Measurements from ENCODE around the gene HDAC4.

The HDAC4 gene

DNA sequence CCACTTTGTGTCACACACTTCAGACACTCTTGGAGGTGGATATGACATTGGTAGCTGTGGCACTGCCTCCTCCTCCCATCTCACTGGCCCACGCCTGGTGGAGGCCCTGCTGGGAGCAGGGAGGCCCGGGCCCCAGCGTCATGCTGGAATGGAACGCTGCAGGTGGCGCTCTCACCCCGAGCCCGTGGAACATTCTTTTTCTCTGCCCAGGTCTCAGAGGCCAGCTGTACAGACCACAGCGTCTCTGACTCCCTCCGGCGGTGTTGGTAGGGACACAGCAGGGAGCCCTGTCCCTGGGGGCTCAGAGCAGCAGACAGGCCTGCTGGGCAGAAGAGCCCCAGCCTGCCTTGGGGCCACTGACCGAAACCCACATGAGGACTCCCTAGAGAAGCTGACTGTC lies 334.9 kb downstream of the HDAC4 start:
- DNase-seq (ENCODE audit: low read depth in 1 of 2, low spot score in 1 of 2): no peak
- TF ChIP-seq JUND (IDR thresholded peaks at IDR 0.05; ENCODE audit: low read depth): no peak
- in situ Hi-C loops (cut with HindIII; ENCODE audit: low pct_unique_long_range_greater_than_20kb, low sequenced_read_pairs): no loop called here

DNA sequence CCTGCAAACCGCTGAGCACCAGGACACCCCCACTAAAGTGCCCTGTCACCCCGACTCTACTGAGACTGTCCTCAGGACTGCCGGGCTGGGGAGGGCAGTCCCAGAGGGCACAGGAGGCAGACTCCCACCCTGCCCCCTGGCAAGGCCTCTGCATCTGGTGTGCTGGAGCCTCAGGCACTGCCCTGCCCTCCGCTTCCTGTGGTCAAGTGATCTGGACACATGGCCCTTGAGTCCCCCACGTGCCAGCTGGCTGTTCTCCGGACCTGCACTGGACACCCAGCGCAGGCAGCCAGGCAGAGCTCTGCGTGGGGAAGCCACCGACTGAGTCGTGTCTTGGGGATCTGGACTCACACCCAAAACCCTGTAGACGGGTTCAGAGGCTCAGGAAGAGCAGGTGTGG lies 335.3 kb downstream of the HDAC4 start:
- TF ChIP-seq JUND (IDR thresholded peaks at IDR 0.05; ENCODE audit: low read depth): no peak
- DNase-seq (ENCODE audit: low read depth in 1 of 2, low spot score in 1 of 2): no peak
- in situ Hi-C loops (cut with HindIII; ENCODE audit: low pct_unique_long_range_greater_than_20kb, low sequenced_read_pairs): no loop called here

DNA sequence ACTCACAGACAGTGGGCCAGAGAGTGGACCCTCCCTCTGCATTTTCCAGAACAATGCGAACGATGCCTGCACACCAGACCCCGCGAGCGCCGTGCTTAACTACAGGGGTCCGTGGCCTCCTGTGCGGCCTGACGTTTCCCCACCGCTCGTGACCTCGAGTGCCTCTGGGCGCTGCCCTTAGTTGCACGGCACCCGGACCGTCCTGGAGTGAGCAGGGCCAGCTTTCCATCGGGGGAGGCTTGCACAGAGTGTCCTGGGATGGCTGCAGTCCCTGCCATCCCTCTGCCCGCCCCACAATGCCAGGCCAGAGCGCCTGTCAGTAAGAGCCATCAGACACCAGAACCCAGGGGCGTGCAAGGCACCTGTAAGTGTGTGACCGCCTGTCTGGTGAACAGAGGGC lies 335.9 kb downstream of the HDAC4 start:
- no peak for DNase-seq (ENCODE audit: low read depth in 1 of 2, low spot score in 1 of 2)
- in situ Hi-C loops (cut with HindIII; ENCODE audit: low pct_unique_long_range_greater_than_20kb, low sequenced_read_pairs): no loop called here
- TF ChIP-seq JUND (IDR thresholded peaks at IDR 0.05; ENCODE audit: low read depth): no peak

GRCh38 chr2:239064253-239064652 lies 336.6 kb downstream of the HDAC4 start:
- no peak for DNase-seq (ENCODE audit: low read depth in 1 of 2, low spot score in 1 of 2)
- TF ChIP-seq JUND (IDR thresholded peaks at IDR 0.05; ENCODE audit: low read depth): no peak
- in situ Hi-C loops (cut with HindIII; ENCODE audit: low pct_unique_long_range_greater_than_20kb, low sequenced_read_pairs): no loop called here

DNA sequence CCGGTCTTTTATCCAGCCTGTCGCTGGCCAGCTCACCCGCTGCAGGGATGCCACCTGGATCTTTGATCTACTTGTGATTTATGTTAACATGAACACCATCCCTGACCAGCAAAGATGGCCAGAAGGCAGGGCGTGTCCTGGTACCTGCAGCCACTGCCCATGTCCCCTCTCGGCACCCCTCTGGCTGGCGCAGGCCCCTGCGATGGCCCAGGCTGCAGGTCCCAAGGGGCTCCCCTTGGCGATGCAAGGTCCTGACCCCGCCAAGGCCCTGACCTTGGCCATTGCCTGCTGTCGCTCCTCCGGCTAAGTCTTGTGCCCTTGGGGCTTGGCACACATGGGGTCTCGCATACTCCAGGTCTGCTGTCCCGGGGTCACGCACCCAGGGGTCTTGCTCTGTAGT lies 338.1 kb downstream of the HDAC4 start:
- in situ Hi-C loops (cut with HindIII; ENCODE audit: low pct_unique_long_range_greater_than_20kb, low sequenced_read_pairs): no loop called here
- TF ChIP-seq JUND (IDR thresholded peaks at IDR 0.05; ENCODE audit: low read depth): no peak
- DNase-seq (ENCODE audit: low read depth in 1 of 2, low spot score in 1 of 2): no peak

- no peak for TF ChIP-seq JUND (IDR thresholded peaks at IDR 0.05; ENCODE audit: low read depth)
- no peak for DNase-seq (ENCODE audit: low read depth in 1 of 2, low spot score in 1 of 2)
- in situ Hi-C loops (cut with HindIII; ENCODE audit: low pct_unique_long_range_greater_than_20kb, low sequenced_read_pairs): no loop called here
Observed at GRCh38 chr2:239061824-239062570, 338.8 kb downstream of the HDAC4 start.

GRCh38 chr2:239061121-239061666 lies 339.6 kb downstream of the HDAC4 start:
- no peak for TF ChIP-seq JUND (IDR thresholded peaks at IDR 0.05; ENCODE audit: low read depth)
- in situ Hi-C loops (cut with HindIII; ENCODE audit: low pct_unique_long_range_greater_than_20kb, low sequenced_read_pairs): no loop called here
- DNase-seq (ENCODE audit: low read depth in 1 of 2, low spot score in 1 of 2): no peak

DNA sequence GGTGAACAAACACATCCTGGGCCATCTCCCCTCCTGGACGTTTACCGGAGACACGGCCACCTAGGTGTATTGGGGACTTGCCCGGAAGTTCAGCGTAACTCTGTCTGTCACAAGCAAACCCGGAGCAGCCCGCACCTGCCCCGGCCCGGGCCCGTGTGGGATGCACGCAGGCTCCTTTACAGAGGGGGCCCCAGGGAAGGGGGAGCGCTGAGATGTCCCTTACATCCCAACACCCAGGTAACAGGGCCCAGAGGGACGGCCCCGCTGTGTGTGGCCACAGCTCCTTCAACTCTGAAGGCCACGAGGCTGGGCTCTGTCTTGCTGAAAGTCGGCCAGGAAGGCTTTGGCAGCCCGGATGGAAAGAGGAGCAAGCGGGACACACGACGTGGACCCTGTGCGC lies 340.1 kb downstream of the HDAC4 start:
- no peak for TF ChIP-seq JUND (IDR thresholded peaks at IDR 0.05; ENCODE audit: low read depth)
- in situ Hi-C loops (cut with HindIII; ENCODE audit: low pct_unique_long_range_greater_than_20kb, low sequenced_read_pairs): no loop called here
- DNase-seq (ENCODE audit: low read depth in 1 of 2, low spot score in 1 of 2): no peak

- in situ Hi-C loops (cut with HindIII; ENCODE audit: low pct_unique_long_range_greater_than_20kb, low sequenced_read_pairs): no loop called here
- no peak for TF ChIP-seq JUND (IDR thresholded peaks at IDR 0.05; ENCODE audit: low read depth)
- DNase-seq (ENCODE audit: low read depth in 1 of 2, low spot score in 1 of 2): no peak
Observed at GRCh38 chr2:239059854-239060253, 341.0 kb downstream of the HDAC4 start.

- no peak for TF ChIP-seq JUND (IDR thresholded peaks at IDR 0.05; ENCODE audit: low read depth)
- in situ Hi-C loops (cut with HindIII; ENCODE audit: low pct_unique_long_range_greater_than_20kb, low sequenced_read_pairs): no loop called here
- DNase-seq (ENCODE audit: low read depth in 1 of 2, low spot score in 1 of 2): no peak
Observed at GRCh38 chr2:239058766-239059165, 342.1 kb downstream of the HDAC4 start.

DNA sequence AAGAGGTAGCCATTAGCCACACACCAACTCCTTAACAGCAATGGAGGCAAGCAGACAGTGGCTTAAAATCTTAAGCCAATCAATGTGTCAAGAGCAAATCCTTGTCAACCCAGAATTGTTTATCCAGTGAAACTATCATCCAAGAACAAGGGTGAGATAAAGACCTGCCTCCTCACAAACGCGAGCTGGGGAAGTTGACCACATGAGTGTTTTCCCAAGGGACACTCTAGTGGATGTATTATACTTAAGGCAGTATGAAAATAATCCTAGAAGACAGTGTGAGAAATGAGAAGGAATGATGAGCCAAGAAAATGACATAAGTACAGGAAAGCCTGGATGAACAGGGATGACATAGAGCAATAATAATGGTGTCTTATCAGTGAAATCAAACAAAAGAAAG lies 343.3 kb downstream of the HDAC4 start:
- no peak for DNase-seq (ENCODE audit: low read depth in 1 of 2, low spot score in 1 of 2)
- in situ Hi-C loops (cut with HindIII; ENCODE audit: low pct_unique_long_range_greater_than_20kb, low sequenced_read_pairs): no loop called here
- no peak for TF ChIP-seq JUND (IDR thresholded peaks at IDR 0.05; ENCODE audit: low read depth)

GRCh38 chr2:239056611-239057010 lies 344.2 kb downstream of the HDAC4 start:
- TF ChIP-seq JUND (IDR thresholded peaks at IDR 0.05; ENCODE audit: low read depth): no peak
- no peak for DNase-seq (ENCODE audit: low read depth in 1 of 2, low spot score in 1 of 2)
- in situ Hi-C loops (cut with HindIII; ENCODE audit: low pct_unique_long_range_greater_than_20kb, low sequenced_read_pairs): no loop called here

- in situ Hi-C loops (cut with HindIII; ENCODE audit: low pct_unique_long_range_greater_than_20kb, low sequenced_read_pairs): no loop called here
- TF ChIP-seq JUND (IDR thresholded peaks at IDR 0.05; ENCODE audit: low read depth): no peak
- no peak for DNase-seq (ENCODE audit: low read depth in 1 of 2, low spot score in 1 of 2)
Observed at GRCh38 chr2:239055756-239056493, 344.9 kb downstream of the HDAC4 start.
